Brain microvascular endothelial cell (primary cell): ENCODE measurements around the gene HLCS.

ENCODE experiments used
- DNase-seq: peaks from one replicate; pipeline ENCODE4 v3.0.0-alpha.2; 2020
- H3K27ac ChIP-seq: fragments of 250-450 bp; sonication (Bioruptor Pico); 2 replicates; pipeline ENCODE4 v1.5.1; 2020; ENCODE audit warnings: mild to moderate bottlenecking, moderate library complexity
- H3K27me3 ChIP-seq: fragments of 250-450 bp; sonication (Bioruptor Pico); replicated peaks from 2 replicates; pipeline ENCODE4 v1.5.1; 2020; ENCODE audit warnings: mild to moderate bottlenecking
- H3K36me3 ChIP-seq: fragments of 250-450 bp; sonication (Bioruptor Pico); replicated peaks from 2 replicates; pipeline ENCODE4 v1.5.1; 2020; ENCODE audit warnings: mild to moderate bottlenecking
- H3K4me3 ChIP-seq: 2 replicates; pipeline ENCODE4 v1.5.1; 2011; ENCODE audit warnings: low read depth, mild to moderate bottlenecking, control low read depth, low read length, moderate library complexity
- in situ Hi-C: cut with HindIII; loops from 2 replicates; pipeline ENCODE4 v1.10.0; 2017; ENCODE audit warnings: low sequenced_read_pairs, low pct_ligation_motif_present
- TF ChIP-seq, protein P1 (sequence below): IDR thresholded peaks from 2 replicates; pipeline ENCODE4 v1.5.1; 2011; ENCODE audit warnings: low read depth, mild to moderate bottlenecking, moderate library complexity, low read length, control low read depth, inconsistent platforms; ENCODE audit errors: missing control alignments

Gene HLCS

DNA sequence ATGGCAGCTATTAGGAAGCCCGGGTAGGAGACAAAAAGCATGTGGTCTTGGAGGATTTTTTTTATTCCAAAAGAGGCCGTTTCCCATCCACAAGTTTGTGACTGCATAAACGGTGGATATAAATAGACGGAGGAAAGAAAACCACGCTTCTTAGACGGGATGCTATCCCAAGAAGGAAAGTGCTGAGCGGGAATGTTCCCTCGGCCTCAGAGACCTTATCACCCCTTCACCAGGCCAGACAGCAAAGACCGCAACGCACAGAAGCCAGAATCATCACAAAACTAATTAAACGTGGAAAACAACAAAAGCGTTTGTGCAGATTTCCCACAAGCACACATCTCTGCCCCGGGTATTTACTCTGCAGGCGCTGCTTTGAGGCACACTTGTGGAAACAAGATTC is 43.2 kb downstream of the HLCS start:
- Histone ChIP-seq H3K27ac (no peak overlapping the region), H3K27me3 (no peaks in the 10 kb centered on the region), H3K36me3 (no peaks in the 10 kb centered on the region), H3K4me3 (no peak overlapping the region)
- in situ Hi-C loops: no loop called here
- no peak for DNase-seq
- TF ChIP-seq, protein P1, sequence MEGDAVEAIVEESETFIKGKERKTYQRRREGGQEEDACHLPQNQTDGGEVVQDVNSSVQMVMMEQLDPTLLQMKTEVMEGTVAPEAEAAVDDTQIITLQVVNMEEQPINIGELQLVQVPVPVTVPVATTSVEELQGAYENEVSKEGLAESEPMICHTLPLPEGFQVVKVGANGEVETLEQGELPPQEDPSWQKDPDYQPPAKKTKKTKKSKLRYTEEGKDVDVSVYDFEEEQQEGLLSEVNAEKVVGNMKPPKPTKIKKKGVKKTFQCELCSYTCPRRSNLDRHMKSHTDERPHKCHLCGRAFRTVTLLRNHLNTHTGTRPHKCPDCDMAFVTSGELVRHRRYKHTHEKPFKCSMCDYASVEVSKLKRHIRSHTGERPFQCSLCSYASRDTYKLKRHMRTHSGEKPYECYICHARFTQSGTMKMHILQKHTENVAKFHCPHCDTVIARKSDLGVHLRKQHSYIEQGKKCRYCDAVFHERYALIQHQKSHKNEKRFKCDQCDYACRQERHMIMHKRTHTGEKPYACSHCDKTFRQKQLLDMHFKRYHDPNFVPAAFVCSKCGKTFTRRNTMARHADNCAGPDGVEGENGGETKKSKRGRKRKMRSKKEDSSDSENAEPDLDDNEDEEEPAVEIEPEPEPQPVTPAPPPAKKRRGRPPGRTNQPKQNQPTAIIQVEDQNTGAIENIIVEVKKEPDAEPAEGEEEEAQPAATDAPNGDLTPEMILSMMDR: no peak

DNA sequence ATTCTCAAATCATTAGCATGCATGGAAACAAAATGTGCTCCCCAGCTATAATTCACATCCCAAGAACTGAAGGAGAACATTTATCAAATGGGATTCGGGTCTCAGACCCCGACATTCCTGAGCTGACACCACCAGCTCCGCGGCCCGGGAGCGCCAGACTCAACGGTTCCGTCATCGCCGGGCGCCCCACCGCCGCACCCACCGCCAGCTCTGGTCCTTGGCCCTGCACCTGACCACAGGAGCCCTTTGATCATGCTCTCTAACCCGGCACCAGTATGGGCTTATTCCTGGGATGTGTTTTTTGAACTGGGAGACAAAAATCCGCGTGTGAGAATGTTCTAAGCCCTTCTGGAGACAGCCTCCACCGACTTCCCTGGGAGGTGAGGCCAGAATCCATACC is 43.6 kb downstream of the HLCS start:
- Histone ChIP-seq H3K27ac (no peak overlapping the region), H3K4me3 (no peak overlapping the region), H3K36me3 (no peaks in the 10 kb centered on the region), H3K27me3 (no peaks in the 10 kb centered on the region)
- no peak for DNase-seq
- in situ Hi-C loops: no loop called here
- TF ChIP-seq, protein P1: no peak

DNA sequence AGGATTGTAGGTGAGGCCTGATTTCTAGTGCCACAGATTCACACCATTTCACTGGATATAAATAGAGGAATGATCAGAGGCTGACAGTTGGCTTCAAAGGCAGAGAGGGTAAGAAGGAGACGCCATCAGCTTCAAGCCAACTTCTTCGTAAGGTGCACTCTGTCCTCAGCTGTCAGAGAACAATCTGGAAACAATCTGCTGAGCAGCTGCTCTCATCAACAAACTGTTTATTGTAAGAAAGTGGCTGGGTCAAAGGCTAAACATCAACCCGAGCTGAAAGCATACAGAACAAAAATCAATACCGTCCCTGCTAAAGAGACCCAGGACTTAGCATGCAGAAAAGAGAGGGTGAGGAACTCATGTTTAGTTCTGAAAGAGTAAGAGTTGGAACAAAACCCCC is 48.2 kb downstream of the HLCS start:
- Histone ChIP-seq H3K4me3 (no peak overlapping the region), H3K27me3 (no peaks in the 10 kb centered on the region), H3K27ac (no peak overlapping the region), H3K36me3 (no peaks in the 10 kb centered on the region)
- in situ Hi-C loops: no loop called here
- TF ChIP-seq, protein P1: no peak
- no peak for DNase-seq

DNA sequence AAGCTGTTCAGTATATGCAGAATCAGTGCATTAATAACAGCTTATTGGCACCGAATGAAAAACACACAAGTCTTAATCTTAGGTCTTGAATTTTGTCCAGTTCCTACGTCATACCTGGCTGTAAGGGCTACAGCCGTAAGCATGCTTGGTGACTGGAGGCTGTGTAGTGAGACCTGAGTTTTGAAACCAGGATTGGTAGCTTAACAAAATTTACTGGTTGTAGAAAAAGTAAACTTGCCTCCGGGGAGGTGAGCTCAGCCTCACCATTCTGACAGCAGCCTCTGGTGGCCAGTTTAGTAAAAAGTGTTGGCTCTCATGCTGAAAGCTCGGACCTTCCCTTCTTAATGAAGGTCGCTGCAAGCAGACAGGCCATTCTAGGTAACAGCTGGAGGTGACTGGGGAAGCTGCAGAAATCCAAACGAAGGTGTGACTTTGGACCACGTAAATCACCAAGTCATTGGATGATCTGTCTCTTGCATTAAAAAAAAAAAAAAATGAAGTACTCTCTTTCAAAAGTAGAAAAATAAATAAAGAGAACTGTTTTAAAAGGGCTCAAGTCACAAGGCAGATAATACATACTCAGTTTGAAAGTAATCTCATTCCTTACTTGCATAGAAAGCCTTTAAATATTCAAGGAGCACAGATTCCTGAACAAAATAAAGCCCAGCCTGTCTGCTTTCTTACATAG is 48.9 kb downstream of the HLCS start:
- in situ Hi-C loops: no loop called here
- TF ChIP-seq, protein P1: peak; percentile 90
- peak; percentile 53 for DNase-seq

DNA sequence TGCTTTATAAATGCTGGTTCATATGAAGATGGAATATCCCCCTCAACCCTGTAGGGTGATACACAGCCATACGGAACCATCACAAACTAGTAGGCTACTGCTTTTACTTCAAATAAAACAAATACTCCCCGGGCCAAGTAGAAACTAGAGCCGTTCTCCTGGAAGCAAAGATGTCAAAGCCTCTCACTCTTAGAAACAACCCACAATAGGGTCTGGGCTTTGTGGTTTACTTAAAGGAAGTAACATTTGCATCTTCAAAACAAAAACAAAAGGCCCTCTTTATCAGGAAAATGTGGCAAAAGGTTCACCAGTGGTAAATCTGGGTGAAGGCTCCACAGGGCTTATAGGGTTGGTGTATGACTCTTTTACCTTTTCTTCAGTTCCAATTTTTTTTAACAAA is 49.8 kb downstream of the HLCS start:
- TF ChIP-seq, protein P1: no peak
- Histone ChIP-seq H3K36me3 (no peaks in the 10 kb centered on the region), H3K4me3 (no peak overlapping the region), H3K27ac (no peak overlapping the region), H3K27me3 (no peaks in the 10 kb centered on the region)
- DNase-seq: no peak
- in situ Hi-C loops: no loop called here

More for the DNA sequence above, 48.9 kb downstream of the HLCS start:
- H3K27me3 ChIP-seq: no peaks in the 10 kb centered on the region
- no peak overlapping the region for H3K27ac ChIP-seq
- no peaks in the 10 kb centered on the region for H3K36me3 ChIP-seq
- H3K4me3 ChIP-seq: no peak overlapping the region

DNA sequence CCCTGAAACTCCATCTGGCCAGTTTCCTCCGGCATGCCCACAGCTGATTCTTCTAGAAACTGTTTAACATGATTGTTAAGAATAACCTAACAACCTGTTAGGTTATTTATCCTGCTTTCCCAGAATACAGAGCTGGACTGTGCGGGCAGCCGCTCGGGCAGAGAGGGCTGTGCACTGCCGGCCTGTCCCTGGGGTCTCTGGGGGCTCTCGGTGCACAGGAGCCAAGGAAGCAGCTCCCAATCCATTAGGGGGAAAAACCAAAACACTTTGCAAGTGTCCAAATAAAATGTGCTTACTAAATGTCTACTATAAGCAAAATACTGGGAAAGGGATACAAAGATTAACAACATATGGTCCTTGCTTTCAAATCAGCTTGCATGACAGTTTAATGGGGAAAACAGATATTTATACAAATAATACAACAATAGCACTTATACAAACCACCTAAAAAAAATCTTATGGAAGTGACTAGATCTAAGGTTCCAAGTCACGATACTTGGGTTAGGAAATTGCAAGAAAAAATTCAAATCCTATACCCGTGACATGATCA is 50.7 kb downstream of the HLCS start:
- H3K27ac ChIP-seq: no peak overlapping the region
- in situ Hi-C loops: no loop called here

More for the DNA sequence above, 50.7 kb downstream of the HLCS start:
- Histone ChIP-seq H3K36me3 (no peaks in the 10 kb centered on the region), H3K4me3 (no peak overlapping the region), H3K27me3 (no peaks in the 10 kb centered on the region)
- TF ChIP-seq, protein P1: no peak
- no peak for DNase-seq
